Measurements from ENCODE around the gene DYNC2H1. TPM values are rescaled to one million over a fixed set of nuclear protein-coding genes. Genes with fewer than 3 reads are reported as not detected.

The DYNC2H1 gene
- total RNA-seq, 1 experiment from 2014 or later, result 17.2 TPM

- TF ChIP-seq TCF7 (CRISPR knock-in tag; IDR thresholded peaks at IDR 0.05; ENCODE audit: low read depth), result no peak
- TF ChIP-seq USF2 (CRISPR knock-in tag; IDR thresholded peaks at IDR 0.05), result no peak
- TF ChIP-seq E2F5 (CRISPR knock-in tag; IDR thresholded peaks at IDR 0.05), result no peak
- no peak for TF ChIP-seq ZNF263 (CRISPR knock-in tag; IDR thresholded peaks at IDR 0.05; ENCODE audit: low read depth)
- TF ChIP-seq SOX15 (CRISPR knock-in tag; IDR thresholded peaks at IDR 0.05), result no peak
- no peak for TF ChIP-seq E2F1 (CRISPR knock-in tag; IDR thresholded peaks at IDR 0.05)
- TF ChIP-seq ZBTB43 (CRISPR knock-in tag; IDR thresholded peaks at IDR 0.05), result no peak
- no peak for TF ChIP-seq ATF1 (CRISPR knock-in tag; IDR thresholded peaks at IDR 0.05)
- TF ChIP-seq ATF3 (CRISPR knock-in tag; conservative IDR thresholded peaks at IDR 0.05), result no peak
- no peak for TF ChIP-seq SMAD4 (CRISPR knock-in tag; IDR thresholded peaks at IDR 0.05)
- H3K4me1 Mint-ChIP-seq, result peaks cover 18% of the 10 kb centered on the region
- no peaks in the 10 kb centered on the region; the same call in 1 of the 2 replicates for H3K27me3 Mint-ChIP-seq (ENCODE audit: low read depth)
- ChIA-PET POLR2A (no interaction called here), CTCF (no interaction called here)
- no peak overlapping the region for H3K27ac Mint-ChIP-seq
- H3K36me3 Mint-ChIP-seq, result peaks cover 12% of the 10 kb centered on the region
- peaks cover 8% of the 10 kb centered on the region for H3K9me3 Mint-ChIP-seq
- ATAC-seq, result no peak
- no peak for DNase-seq (ENCODE audit: low spot score)
- H3K4me3 Mint-ChIP-seq, result no peak overlapping the region
These were observed 415.8 kb downstream of the DYNC2H1 start for GRCh38 chr11:103525069-103525468.

GRCh38 chr11:103528046-103528445 is 418.8 kb downstream of the DYNC2H1 start:
- ATAC-seq, result no peak
- DNase-seq (ENCODE audit: low spot score), result no peak
- Mint-ChIP-seq H3K27ac (no peak overlapping the region), H3K9me3 (no peaks in the 10 kb centered on the region), H3K4me3 (no peak overlapping the region), H3K36me3 (no peaks in the 10 kb centered on the region; the same call in 1 of the 2 replicates), H3K4me1 (peaks cover 7% of the 10 kb centered on the region), H3K27me3 (ENCODE audit: low read depth) (no peaks in the 10 kb centered on the region; the same call in 1 of the 2 replicates)
- TF ChIP-seq E2F5 (CRISPR knock-in tag; IDR thresholded peaks at IDR 0.05) (no peak), GRHL2 (CRISPR knock-in tag; IDR thresholded peaks at IDR 0.05; ENCODE audit: insufficient replicate concordance, severe bottlenecking) (no peak), MYBL2 (CRISPR knock-in tag; IDR thresholded peaks at IDR 0.05) (no peak), HMGA2 (CRISPR knock-in tag; IDR thresholded peaks at IDR 0.05) (no peak), USF1 (CRISPR knock-in tag; IDR thresholded peaks at IDR 0.05) (no peak), ZMAT4 (CRISPR knock-in tag; IDR thresholded peaks at IDR 0.05) (no peak), FOXP1 (CRISPR knock-in tag; IDR thresholded peaks at IDR 0.05; ENCODE audit: borderline replicate concordance) (no peak), ZNF232 (CRISPR knock-in tag; IDR thresholded peaks at IDR 0.05) (no peak), MXD4 (CRISPR knock-in tag; IDR thresholded peaks at IDR 0.05; ENCODE audit: borderline replicate concordance) (no peak), OVOL2 (CRISPR knock-in tag; IDR thresholded peaks at IDR 0.05; ENCODE audit: borderline replicate concordance) (no peak), ZNF423 (CRISPR knock-in tag; IDR thresholded peaks at IDR 0.05) (no peak), ZSCAN18 (CRISPR knock-in tag; IDR thresholded peaks at IDR 0.05) (no peak), FOXJ3 (CRISPR knock-in tag; IDR thresholded peaks at IDR 0.05; ENCODE audit: borderline replicate concordance) (no peak), GABPB1 (CRISPR knock-in tag; IDR thresholded peaks at IDR 0.05) (no peak), EMX1 (CRISPR knock-in tag; IDR thresholded peaks at IDR 0.05) (no peak), ATF2 (CRISPR knock-in tag; IDR thresholded peaks at IDR 0.05; ENCODE audit: borderline replicate concordance, low read depth) (no peak)
- ChIA-PET CTCF (interaction anchor here (0.9 kb wide), 1 partner anchor 81 kb away, joined by 4 read pairs; no protein-coding TSS in a partner anchor), POLR2A (no interaction called here)

Measured in WTC11 (cell line).